Adipocyte (in vitro differentiated cells): Measurements from ENCODE around the gene CHST13.

ENCODE experiments used
- DNase-seq: peaks from one replicate; pipeline ENCODE4 v3.0.0-alpha.2; 2015; ENCODE audit warnings: low read depth
- H3K27me3 ChIP-seq: replicated peaks from 2 replicates; pipeline ENCODE4 v1.7.0; 2013; ENCODE audit warnings: mild to moderate bottlenecking, low read length, moderate library complexity; ENCODE audit not compliant: control insufficient read depth, insufficient read depth
- H3K36me3 ChIP-seq: 2 replicates; pipeline ENCODE4 v1.7.0; 2013; ENCODE audit warnings: low read length, mild to moderate bottlenecking, moderate library complexity; ENCODE audit not compliant: control insufficient read depth, insufficient read depth, severe bottlenecking
- H3K4me1 ChIP-seq: 2 replicates; pipeline ENCODE4 v1.7.0; 2013; ENCODE audit warnings: mild to moderate bottlenecking, low read length, moderate library complexity; ENCODE audit not compliant: control insufficient read depth, insufficient read depth
- H3K4me3 ChIP-seq: 2 replicates; pipeline ENCODE4 v1.7.0; 2013; ENCODE audit warnings: mild to moderate bottlenecking, low read length, moderate library complexity
- H3K9ac ChIP-seq: 2 replicates; pipeline ENCODE4 v1.7.0; 2013; ENCODE audit warnings: mild to moderate bottlenecking, low read length, moderate library complexity
- H3K9me3 ChIP-seq: 2 replicates; pipeline ENCODE4 v1.7.0; 2013; ENCODE audit warnings: mild to moderate bottlenecking, low read length, moderate library complexity; ENCODE audit not compliant: control insufficient read depth

The CHST13 gene

DNA sequence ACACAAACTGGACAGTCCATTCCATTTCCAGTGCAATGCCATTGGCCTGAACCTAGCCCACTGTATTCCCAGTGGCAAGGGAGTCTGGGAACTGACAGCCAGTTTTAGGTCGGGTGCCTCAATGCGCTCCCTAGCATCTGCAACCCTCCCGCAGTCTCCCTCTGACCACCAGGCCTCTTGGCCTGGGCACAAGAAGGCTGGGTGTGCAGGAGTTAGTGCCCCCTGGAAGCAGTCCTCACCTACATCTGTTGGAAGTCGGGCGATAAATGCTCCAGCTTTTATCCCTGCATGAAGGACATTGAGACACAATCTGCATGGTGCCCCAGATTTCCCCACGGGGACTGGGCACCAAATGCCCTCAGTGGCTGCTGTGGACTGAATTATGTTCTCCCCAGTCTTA is 22.1 kb downstream of the CHST13 start:
- Histone ChIP-seq H3K4me1 (peaks cover 1% of the 10 kb centered on the region), H3K36me3 (no peaks in the 10 kb centered on the region), H3K4me3 (no peak overlapping the region), H3K9me3 (no peaks in the 10 kb centered on the region), H3K9ac (no peak overlapping the region), H3K27me3 (peaks cover 19% of the 10 kb centered on the region)
- no peak for DNase-seq

DNA sequence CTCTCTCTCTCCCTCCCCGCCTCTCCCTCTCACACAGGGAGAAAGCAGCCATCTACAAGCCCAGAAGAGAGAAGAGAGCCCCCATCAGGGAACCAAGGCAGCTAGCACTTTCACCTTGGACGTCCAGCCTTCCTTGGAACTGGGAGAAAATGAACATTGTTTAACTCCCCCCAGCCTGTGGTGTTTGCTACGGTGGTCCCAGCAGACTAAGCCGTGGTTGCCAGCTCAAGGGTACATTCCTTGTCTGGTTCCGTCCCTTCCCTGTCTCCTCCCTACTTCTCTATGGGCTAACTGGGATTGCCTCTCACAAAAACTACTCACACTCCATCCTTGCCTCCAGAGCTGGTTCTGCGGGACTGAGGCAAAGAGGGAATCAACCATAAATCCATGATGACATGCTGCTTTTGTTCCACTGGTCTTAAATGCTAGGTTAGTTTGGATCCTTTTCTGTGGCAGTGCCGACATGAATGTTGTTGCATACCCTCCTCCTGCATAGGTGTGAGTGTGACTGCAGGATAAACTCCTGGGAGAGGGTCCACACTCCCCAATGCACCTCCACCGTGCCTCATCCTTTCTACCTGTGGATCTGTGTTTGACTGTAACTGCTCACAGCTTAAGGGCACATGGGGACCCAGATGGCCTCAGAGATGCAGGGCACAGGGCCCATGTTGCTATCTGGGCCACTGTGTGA is 22.7 kb downstream of the CHST13 start:
- peaks cover 13% of the 10 kb centered on the region for H3K27me3 ChIP-seq
- no peak for DNase-seq
- no peaks in the 10 kb centered on the region for H3K9me3 ChIP-seq
- no peak overlapping the region for H3K9ac ChIP-seq
- no peaks in the 10 kb centered on the region for H3K36me3 ChIP-seq
- H3K4me3 ChIP-seq: no peak overlapping the region
- H3K4me1 ChIP-seq: no peaks in the 10 kb centered on the region

DNA sequence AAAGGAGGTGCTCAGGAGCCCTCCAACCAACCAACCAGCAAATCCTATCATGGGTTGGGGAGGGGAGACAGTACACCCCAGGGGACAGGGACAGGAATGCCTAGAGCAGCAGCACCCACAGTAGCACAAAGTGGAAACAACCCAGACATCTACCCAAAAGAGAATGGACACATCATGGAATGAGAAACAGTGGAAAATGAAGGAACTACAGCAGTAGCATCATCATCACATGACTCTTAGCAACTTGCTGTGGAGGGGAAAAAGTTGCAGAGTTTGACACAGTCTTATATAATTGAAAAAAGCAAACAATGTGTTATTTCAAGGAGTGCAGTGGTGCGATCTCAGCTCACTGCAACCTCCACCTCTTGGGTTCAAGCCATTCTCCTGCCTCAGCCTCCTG is 23.8 kb downstream of the CHST13 start:
- Histone ChIP-seq H3K9ac (no peak overlapping the region), H3K4me1 (no peaks in the 10 kb centered on the region), H3K36me3 (no peaks in the 10 kb centered on the region), H3K9me3 (no peaks in the 10 kb centered on the region), H3K4me3 (no peak overlapping the region), H3K27me3 (peaks cover 12% of the 10 kb centered on the region)
- DNase-seq: no peak

DNA sequence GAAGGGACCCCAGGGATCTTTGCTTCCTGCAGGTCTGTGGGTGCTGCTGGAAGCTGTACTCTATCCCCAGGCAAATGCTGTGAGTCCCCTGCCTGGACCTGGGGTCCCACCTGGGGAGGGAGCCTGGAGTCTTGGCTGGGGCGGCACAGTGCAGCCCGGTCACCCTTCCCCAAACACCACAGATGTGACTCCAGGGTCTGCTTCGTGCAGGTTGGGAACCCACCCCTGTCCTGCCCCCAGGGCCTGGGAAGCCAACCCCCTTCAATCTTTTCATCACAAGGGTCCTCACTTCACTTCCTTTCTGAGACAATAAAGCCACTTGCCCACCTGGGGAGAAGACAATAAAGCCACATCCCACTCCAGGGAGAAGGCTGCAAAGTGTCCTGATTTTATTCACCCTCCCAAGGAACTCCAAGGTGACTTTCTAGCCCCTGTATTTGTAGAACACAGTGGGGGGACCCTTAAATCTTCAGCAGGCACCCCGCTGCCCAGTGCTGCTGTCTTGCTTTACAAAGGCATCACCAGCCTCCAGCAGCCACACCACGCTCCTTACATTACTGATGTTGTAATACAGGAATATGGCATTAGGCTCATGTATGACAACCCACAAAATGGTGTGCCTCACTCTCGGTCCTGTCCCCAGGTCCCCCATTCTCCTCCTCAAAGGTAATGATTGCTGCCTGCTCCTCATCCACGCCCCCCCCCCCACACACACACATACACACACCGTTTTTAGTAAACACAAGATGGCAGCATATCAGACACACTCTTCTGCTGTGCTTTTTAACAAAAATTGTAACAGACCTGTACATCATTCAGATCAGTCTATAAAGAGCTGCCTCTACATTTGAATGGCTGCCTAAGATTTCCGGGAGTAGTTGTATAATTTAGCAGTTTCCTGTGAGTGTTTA is 24.9 kb downstream of the CHST13 start:
- H3K27me3 ChIP-seq: peaks cover 18% of the 10 kb centered on the region
- H3K9me3 ChIP-seq: no peaks in the 10 kb centered on the region
- peak; percentile 7 for DNase-seq
- H3K9ac ChIP-seq: no peak overlapping the region
- no peak overlapping the region for H3K4me3 ChIP-seq
- no peaks in the 10 kb centered on the region for H3K36me3 ChIP-seq
- H3K4me1 ChIP-seq: no peaks in the 10 kb centered on the region

DNA sequence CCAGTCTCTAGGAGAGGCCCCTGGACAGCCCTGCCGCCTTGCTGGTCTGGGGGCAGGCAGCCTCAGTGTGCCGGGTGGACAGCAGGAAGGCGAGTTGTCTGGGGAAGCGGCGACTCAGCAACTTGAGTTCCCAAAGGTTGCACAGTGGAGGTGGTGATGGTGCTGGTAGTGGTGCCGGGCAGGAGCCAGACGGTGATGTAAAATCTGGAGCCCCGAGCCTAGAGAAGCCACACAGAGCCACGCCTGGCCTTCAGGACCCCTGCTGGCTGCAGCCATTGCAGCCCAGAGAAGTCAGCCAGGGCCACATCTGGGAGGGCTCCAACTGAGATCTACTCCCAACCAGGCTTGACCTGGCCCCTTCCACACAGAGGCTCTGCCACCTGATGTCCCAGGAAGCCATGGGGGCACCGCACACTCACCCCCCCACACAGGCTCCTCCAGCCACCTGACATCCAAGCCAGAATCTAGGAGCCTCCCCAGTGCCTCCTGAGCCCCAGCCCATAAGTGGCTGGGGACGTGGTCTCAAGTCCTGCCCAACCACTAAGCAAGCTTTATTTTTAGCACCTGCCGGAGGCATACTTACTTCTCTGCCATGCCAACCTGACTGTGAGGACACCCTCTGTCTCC is 26.0 kb downstream of the CHST13 start:
- H3K9me3 ChIP-seq: no peaks in the 10 kb centered on the region
- H3K4me3 ChIP-seq: no peak overlapping the region
- no peaks in the 10 kb centered on the region for H3K36me3 ChIP-seq
- no peaks in the 10 kb centered on the region for H3K4me1 ChIP-seq
- peaks cover 20% of the 10 kb centered on the region for H3K27me3 ChIP-seq
- H3K9ac ChIP-seq: no peak overlapping the region
- no peak for DNase-seq

DNA sequence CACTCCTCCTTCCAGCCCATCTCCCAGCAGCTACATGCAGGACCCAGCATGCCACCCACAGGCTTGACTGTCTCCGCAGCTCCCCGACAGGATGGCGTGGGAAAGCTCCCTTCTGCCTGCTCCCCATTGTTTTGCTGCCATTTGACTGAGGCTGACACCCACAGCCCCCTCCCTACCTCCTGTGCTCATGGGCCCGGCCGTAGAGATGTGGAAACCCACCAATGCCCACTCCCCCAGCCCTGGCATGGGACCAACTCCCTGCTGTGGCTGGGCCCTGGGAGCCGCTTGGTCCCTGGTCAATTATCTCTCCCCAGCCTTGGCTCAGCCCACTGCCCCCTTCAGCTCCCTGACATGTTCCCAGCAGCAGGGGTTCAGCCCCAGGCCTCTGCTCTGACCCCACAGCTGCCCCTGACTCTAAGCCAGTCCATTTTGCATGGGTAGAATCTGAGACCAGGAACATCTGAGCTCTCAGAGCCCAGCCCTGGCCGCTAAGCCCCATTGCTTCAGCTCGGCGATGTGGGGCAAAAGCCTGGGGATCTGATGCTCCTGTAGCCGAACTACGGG is 26.6 kb downstream of the CHST13 start:
- Histone ChIP-seq H3K9ac (no peak overlapping the region), H3K4me3 (no peak overlapping the region), H3K4me1 (no peaks in the 10 kb centered on the region), H3K9me3 (no peaks in the 10 kb centered on the region), H3K27me3 (peaks cover 26% of the 10 kb centered on the region), H3K36me3 (no peaks in the 10 kb centered on the region)
- no peak for DNase-seq

DNA sequence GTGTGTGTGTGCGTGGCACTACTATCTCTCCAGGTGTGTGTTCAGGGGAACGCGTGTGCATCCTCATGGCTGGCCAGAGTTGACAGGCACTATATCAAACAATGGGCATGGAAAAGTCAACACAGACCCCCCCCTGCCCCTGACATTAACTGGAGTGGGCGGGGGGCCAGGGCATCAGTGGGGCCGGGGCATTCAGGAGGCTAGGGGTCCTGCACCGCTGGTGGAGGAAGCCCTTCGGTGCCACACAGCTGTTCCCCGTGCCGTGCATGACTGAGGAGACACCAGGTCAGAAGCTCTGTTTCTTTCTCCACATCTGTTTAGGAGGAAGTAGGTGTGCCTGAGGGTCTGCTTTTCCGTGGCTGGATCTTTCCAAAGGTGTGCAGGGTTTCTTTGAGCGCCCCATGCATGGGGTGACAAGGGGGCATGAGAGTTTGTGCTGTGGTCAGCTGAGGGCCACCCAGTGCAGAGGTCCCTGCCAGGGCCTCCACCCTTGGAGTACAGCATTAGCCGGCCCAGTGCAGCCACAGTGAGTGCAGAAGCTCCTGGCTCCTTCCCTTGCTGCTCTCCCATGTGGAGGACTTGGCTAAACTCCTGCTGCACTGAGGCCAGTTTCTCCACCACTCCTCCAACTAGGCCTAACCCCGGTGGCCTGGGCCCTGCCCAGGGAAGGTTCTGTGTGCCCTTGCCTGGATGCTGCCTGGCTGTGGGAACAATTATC is 27.3 kb downstream of the CHST13 start:
- Histone ChIP-seq H3K9ac (no peak overlapping the region), H3K9me3 (no peaks in the 10 kb centered on the region), H3K27me3 (peaks cover 32% of the 10 kb centered on the region), H3K36me3 (no peaks in the 10 kb centered on the region), H3K4me3 (no peak overlapping the region), H3K4me1 (no peaks in the 10 kb centered on the region)
- DNase-seq: no peak

DNA sequence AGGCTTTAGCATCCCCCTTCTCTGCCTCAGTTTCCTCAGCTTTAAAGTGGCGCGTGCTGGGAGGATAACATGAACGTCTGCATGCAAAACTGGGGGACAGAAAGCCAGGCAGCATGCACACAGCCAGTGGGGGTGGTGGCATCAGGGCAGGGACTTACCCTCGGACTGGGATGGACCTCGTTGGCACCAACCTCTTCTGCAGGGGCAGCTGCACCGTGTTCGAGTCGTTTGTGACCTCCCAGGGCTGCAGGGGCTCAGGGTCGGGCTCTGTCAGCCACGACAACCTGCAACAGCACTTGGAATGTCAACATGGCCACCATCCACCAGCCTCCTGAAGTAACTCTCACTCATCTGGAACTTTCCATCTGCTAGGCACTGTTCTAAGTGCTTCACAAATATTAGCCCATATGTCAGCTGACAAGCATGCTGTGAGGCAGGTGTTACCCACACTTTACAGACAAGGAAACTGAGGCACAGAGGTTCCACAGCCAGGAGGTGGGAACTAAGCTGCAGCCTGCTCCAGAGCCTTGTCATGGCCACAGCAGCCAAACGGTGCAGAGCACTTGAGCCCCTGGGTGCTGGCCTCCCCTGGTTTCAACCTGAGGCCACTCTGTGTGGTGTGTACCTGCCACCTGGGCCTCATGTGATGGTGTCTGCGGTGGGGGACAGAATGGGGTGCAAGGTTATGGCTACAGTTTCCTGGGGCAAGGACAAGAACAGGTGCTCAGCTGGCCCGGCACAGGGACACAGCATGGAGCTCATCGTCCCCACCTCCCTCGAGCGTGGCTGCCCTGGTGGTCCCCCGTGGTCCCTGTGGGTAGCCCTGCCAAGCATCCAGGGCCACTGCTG is 28.1 kb downstream of the CHST13 start:
- peaks cover 32% of the 10 kb centered on the region for H3K27me3 ChIP-seq
- H3K4me1 ChIP-seq: no peaks in the 10 kb centered on the region
- H3K4me3 ChIP-seq: no peak overlapping the region
- no peaks in the 10 kb centered on the region for H3K36me3 ChIP-seq
- DNase-seq: no peak
- no peaks in the 10 kb centered on the region for H3K9me3 ChIP-seq
- H3K9ac ChIP-seq: no peak overlapping the region

DNA sequence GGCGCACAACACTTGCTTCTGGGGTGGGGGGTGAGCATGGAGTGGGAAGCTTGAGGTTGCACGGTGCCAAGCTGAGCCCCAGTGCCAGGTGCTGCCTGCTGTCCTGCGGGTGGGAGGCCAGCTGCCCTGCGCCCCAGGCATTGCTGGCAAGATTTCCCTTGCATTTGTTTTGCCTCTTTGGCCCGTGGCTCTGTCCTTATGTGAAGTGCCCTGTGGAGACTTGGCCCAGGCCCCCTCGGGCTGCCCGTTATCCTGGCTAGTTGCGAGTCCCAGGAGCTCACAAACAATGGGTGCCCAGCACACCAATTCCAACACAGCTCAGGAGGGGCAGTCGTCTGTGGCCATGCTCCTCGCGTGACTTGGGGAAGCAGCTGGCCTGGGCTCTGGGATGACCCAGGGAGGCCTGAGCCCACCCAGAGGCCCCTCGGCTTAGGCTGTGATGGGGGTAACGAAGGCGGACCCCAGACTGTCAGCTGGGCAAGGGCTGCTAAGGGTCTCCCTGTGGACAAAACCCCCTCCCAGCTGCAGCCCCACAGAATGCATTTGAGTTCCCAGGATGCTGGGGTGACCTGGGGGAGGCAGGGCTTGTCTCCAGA is 28.8 kb downstream of the CHST13 start:
- Histone ChIP-seq H3K9me3 (no peaks in the 10 kb centered on the region), H3K9ac (no peak overlapping the region), H3K4me1 (no peaks in the 10 kb centered on the region), H3K27me3 (peaks cover 32% of the 10 kb centered on the region), H3K4me3 (no peak overlapping the region), H3K36me3 (no peaks in the 10 kb centered on the region)
- no peak for DNase-seq
